CD4-positive, CD25-positive, alpha-beta regulatory T cell (primary cell): ENCODE data around the gene ZNF3. TPM values are rescaled to one million over a fixed set of nuclear protein-coding genes. Genes with fewer than 3 reads are reported as not detected.

Experiments
- ATAC-seq, 2 donors: fragments of 150-1000 bp; cut with Tn5 transposase; one replicate each; pipeline ENCODE4 v1.10.0; 2021; ENCODE audit warnings: low read depth in 2 of 2, moderate number of reproducible peaks in 2 of 2, moderate library complexity in 1 of 2
- DNase-seq, 3 donors: peaks; one replicate each; pipeline versions ENCODE4 v3.0.0 to v3.0.0-alpha.2; 2012 to 2022; ENCODE audit warnings: mixed read lengths in 1 of 3
- H3K27ac ChIP-seq: one replicate; pipeline ENCODE4 v1.7.0; 2013; ENCODE audit warnings: mild to moderate bottlenecking, low read length; ENCODE audit not compliant: insufficient read depth, poor library complexity, severe bottlenecking
- H3K27me3 ChIP-seq: one replicate; pipeline ENCODE4 v1.7.0; 2013; ENCODE audit warnings: low read length; ENCODE audit not compliant: control insufficient read depth, insufficient read depth
- H3K36me3 ChIP-seq: one replicate; pipeline ENCODE4 v1.7.0; 2013; ENCODE audit warnings: mild to moderate bottlenecking, low read length, moderate library complexity; ENCODE audit not compliant: control insufficient read depth, insufficient read depth
- H3K4me1 ChIP-seq: 2 replicates; pipeline ENCODE4 v1.7.0; 2013; ENCODE audit warnings: mild to moderate bottlenecking, low read length; ENCODE audit not compliant: insufficient read depth, control insufficient read depth, poor library complexity, severe bottlenecking
- H3K4me3 ChIP-seq: one replicate; pipeline ENCODE4 v1.7.0; 2013; ENCODE audit warnings: low read depth, mild to moderate bottlenecking, low read length, moderate library complexity
- H3K9me3 ChIP-seq, 2 experiments: 1 replicate in 1 of 2; 2 replicates in 1 of 2; pipeline ENCODE4 v1.7.0; 2013; ENCODE audit warnings: low read length in 2 of 2, mild to moderate bottlenecking in 1 of 2, moderate library complexity in 1 of 2; ENCODE audit not compliant: control insufficient read depth in 2 of 2
- H3K27ac Mint-ChIP-seq, 3 donors: one replicate each; pipeline ENCODE4 v1.8.0; 2020 to 2022; ENCODE audit warnings: mild to moderate bottlenecking in 3 of 3, mixed read lengths in 3 of 3, moderate library complexity in 2 of 3
- H3K27me3 Mint-ChIP-seq: one replicate; pipeline ENCODE4 v1.8.0; 2022; ENCODE audit warnings: mild to moderate bottlenecking, mixed read lengths
- H3K36me3 Mint-ChIP-seq: one replicate; pipeline ENCODE4 v1.8.0; 2020; ENCODE audit warnings: mixed read lengths
- H3K4me1 Mint-ChIP-seq, 4 donors: one replicate each; pipeline ENCODE4 v1.8.0; 2020 to 2022; ENCODE audit warnings: mixed read lengths in 4 of 4, mild to moderate bottlenecking in 1 of 4
- H3K4me3 Mint-ChIP-seq, 4 donors: one replicate each; pipeline ENCODE4 v1.8.0; 2020 to 2022; ENCODE audit warnings: mild to moderate bottlenecking in 4 of 4, mixed read lengths in 4 of 4, moderate library complexity in 3 of 4
- H3K9me3 Mint-ChIP-seq, 7 donors: one replicate each; pipeline ENCODE4 v1.8.0; 2020 to 2022; ENCODE audit warnings: mixed read lengths in 7 of 7, mild to moderate bottlenecking in 3 of 7, moderate library complexity in 2 of 7
- polyA plus RNA-seq, 4 donors: library from polyadenylated mRNA; unstranded; fragments of 300-500 nt; fragmentation: Illumina TruSeq; gene quantifications; one replicate each; pipeline ENCODE4 v1.2.3, GENCODE V29; 2021
- total RNA-seq: library from RNA; stranded (reverse); gene quantifications from one replicate; pipeline ENCODE4 v1.2.3, GENCODE V29; 2022

The ZNF3 gene
- total and polyA plus RNA-seq, 5 donors from 2014 or later, result 13.4 to 29.2 (median 23.8) TPM

DNA sequence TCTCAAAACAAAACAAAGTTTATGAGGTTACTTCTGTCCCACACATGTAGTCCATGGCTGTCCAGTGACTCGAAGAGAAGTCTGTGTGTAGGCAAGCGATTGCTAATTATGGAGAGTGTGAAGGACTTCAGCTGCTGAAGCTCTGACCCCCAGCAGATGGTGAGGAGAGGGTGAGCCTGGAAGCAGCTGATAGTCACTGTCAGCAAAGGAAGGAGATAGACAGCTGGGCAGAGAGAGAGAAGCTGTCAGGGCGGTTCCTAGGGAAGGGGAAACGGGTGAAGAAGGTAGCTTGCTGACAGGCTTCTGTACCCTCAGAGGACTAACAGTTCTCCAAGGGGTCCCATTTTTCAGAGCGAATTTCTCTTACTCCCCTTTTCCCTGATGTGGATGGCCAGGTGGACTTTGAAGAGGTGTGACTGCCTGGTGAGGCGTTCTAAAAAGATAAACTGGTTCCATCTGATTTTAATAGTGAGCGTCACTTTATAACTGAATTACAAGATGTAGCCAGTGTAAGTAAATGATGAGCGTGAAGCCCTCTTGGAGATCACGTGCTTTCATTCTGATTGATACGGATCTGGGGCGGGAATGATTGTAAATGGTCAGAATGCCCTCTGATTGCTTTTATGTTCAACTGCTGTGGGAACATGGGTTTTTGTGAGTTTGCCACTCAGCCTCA is 19.9 kb downstream of the ZNF3 start:
- Histone ChIP-seq H3K9me3 (no peaks in the 10 kb centered on the region), H3K4me3 (no peak overlapping the region), H3K36me3 (peaks cover 22% of the 10 kb centered on the region), H3K4me1 (no peaks in the 10 kb centered on the region), H3K27me3 (no peaks in the 10 kb centered on the region), H3K27ac (no peak overlapping the region)
- Mint-ChIP-seq H3K4me3 (no peak overlapping the region), H3K27me3 (no peaks in the 10 kb centered on the region), H3K27ac (no peak overlapping the region), H3K4me1 (no peaks in the 10 kb centered on the region), H3K9me3 (no peaks in the 10 kb centered on the region), H3K36me3 (peaks cover 30% of the 10 kb centered on the region)
- DNase-seq, result no peak
- no peak for ATAC-seq

DNA sequence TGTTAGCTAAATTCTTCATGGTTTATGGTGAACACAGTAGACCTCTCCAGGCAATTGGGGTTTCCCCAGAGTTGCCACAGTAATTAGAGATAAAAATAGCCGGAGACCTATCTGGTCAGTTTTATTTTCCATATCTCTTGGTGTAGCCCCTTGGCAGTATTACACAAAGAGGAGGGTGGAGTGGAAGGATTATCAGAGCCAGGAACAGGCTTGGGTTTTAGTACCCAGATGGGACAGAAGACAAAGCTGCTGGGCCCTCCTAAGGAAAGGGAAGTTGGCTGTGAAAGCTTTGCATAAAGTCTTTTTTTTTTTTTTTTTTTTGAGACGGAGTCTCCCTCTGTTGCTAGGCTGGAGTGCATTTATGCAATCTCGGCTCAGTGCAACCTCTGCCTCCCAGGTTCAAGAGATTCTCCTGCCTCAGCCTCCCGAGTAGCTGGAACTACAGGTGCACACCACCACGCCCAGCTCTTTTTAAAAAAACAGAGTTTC is 22.2 kb downstream of the ZNF3 start:
- Mint-ChIP-seq H3K27me3 (no peaks in the 10 kb centered on the region), H3K27ac (no peak overlapping the region), H3K36me3 (peaks cover 26% of the 10 kb centered on the region), H3K9me3 (no peaks in the 10 kb centered on the region), H3K4me1 (no peaks in the 10 kb centered on the region), H3K4me3 (no peak overlapping the region)
- no peak overlapping the region for H3K27ac ChIP-seq
- no peaks in the 10 kb centered on the region for H3K27me3 ChIP-seq
- ATAC-seq (no peak), DNase-seq (no peak)
- no peaks in the 10 kb centered on the region for H3K9me3 ChIP-seq
- peaks cover 12% of the 10 kb centered on the region for H3K36me3 ChIP-seq
- no peaks in the 10 kb centered on the region for H3K4me1 ChIP-seq
- H3K4me3 ChIP-seq, result no peak overlapping the region

DNA sequence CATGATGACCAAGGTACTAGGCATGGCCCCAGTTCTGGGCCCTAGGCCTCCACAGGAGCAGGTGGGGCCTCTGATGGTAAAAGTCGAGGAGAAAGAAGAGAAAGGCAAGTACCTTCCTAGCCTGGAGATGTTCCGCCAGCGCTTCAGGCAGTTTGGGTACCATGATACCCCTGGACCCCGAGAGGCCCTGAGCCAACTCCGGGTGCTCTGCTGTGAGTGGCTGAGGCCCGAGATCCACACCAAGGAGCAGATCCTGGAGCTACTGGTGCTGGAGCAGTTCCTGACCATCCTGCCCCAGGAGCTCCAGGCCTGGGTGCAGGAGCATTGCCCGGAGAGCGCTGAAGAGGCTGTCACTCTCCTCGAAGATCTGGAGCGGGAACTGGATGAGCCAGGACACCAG is 24.5 kb downstream of the ZNF3 start:
- no peak overlapping the region for H3K4me3 Mint-ChIP-seq
- Histone ChIP-seq H3K4me3 (no peak overlapping the region), H3K9me3 (no peaks in the 10 kb centered on the region), H3K27ac (no peak overlapping the region), H3K36me3 (peaks cover 5% of the 10 kb centered on the region), H3K4me1 (no peaks in the 10 kb centered on the region), H3K27me3 (no peaks in the 10 kb centered on the region)
- no peaks in the 10 kb centered on the region for H3K27me3 Mint-ChIP-seq
- no peak for DNase-seq
- no peak overlapping the region for H3K27ac Mint-ChIP-seq
- H3K36me3 Mint-ChIP-seq, result peaks cover 17% of the 10 kb centered on the region
- no peaks in the 10 kb centered on the region for H3K9me3 Mint-ChIP-seq
- H3K4me1 Mint-ChIP-seq, result peaks cover 0 to 6% (median 1%) of the 10 kb centered on the region in 4 donors
- ATAC-seq, result no peak

DNA sequence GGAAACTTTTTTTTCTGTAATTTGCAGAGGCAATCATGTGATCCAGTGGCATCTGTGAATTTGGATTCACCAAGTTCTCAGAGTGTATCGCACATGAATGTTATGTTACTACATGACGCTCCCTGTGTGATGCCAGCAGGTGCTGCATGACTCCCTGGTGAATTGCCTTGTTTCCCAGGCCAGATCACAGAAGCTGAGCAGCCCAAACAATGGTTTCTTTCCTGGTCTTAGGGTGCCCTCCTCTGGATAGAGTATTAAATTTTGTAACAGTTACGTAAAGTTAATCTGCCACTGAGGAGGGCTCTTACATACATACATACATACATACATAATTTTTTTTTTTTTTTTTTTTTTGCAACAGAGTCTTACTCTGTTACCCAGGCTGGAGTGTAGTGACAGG is 28.3 kb downstream of the ZNF3 start:
- H3K36me3 ChIP-seq, result peaks cover 5% of the 10 kb centered on the region
- peaks cover 10% of the 10 kb centered on the region for H3K4me1 ChIP-seq
- Mint-ChIP-seq H3K4me3 (peak overlapping the region in 1 of 4 donors; percentile 75), H3K4me1 (peaks cover 0 to 31% (median 17%) of the 10 kb centered on the region in 4 donors), H3K27ac (no peak overlapping the region), H3K9me3 (peaks cover 0 to 2% (median 0%) of the 10 kb centered on the region in 7 donors), H3K27me3 (peaks cover 6% of the 10 kb centered on the region), H3K36me3 (peaks cover 5% of the 10 kb centered on the region)
- no peaks in the 10 kb centered on the region for H3K27me3 ChIP-seq
- H3K27ac ChIP-seq, result no peak overlapping the region
- H3K9me3 ChIP-seq, result no peaks in the 10 kb centered on the region
- H3K4me3 ChIP-seq, result no peak overlapping the region
- ATAC-seq (no peak), DNase-seq (peak in 2 of 3 donors; percentile 46 to 59)

DNA sequence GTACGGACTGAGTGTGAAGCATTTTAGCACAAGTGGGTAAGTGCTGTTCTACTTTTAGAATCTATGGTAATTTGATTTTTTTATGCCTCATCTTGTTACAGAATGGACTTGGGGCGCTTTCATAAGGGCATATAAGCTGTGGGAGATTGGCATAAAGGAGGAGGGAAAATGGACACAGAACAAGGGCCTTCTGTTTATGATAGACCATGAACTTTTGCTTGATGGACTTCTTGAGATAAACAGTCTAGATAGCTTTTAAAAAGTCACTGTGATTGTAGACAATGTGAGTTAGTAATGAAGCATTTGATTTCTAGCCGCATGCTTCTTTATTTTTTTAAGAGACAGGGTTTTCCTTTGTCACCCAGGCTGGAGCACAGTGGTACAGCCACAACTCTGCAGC is 29.9 kb downstream of the ZNF3 start:
- Mint-ChIP-seq H3K27ac (peak overlapping the region in 1 of 3 donors; percentile 78), H3K27me3 (peaks cover 10% of the 10 kb centered on the region), H3K9me3 (peaks cover 0 to 2% (median 0%) of the 10 kb centered on the region in 7 donors), H3K4me1 (peaks cover 0 to 31% (median 17%) of the 10 kb centered on the region in 4 donors), H3K36me3 (no peaks in the 10 kb centered on the region), H3K4me3 (peak overlapping the region; percentile 29 to 77 (median 58))
- ATAC-seq (no peak), DNase-seq (no peak)
- Histone ChIP-seq H3K4me1 (peaks cover 10% of the 10 kb centered on the region), H3K36me3 (no peaks in the 10 kb centered on the region), H3K9me3 (no peaks in the 10 kb centered on the region), H3K27me3 (no peaks in the 10 kb centered on the region), H3K4me3 (no peak overlapping the region), H3K27ac (no peak overlapping the region)

DNA sequence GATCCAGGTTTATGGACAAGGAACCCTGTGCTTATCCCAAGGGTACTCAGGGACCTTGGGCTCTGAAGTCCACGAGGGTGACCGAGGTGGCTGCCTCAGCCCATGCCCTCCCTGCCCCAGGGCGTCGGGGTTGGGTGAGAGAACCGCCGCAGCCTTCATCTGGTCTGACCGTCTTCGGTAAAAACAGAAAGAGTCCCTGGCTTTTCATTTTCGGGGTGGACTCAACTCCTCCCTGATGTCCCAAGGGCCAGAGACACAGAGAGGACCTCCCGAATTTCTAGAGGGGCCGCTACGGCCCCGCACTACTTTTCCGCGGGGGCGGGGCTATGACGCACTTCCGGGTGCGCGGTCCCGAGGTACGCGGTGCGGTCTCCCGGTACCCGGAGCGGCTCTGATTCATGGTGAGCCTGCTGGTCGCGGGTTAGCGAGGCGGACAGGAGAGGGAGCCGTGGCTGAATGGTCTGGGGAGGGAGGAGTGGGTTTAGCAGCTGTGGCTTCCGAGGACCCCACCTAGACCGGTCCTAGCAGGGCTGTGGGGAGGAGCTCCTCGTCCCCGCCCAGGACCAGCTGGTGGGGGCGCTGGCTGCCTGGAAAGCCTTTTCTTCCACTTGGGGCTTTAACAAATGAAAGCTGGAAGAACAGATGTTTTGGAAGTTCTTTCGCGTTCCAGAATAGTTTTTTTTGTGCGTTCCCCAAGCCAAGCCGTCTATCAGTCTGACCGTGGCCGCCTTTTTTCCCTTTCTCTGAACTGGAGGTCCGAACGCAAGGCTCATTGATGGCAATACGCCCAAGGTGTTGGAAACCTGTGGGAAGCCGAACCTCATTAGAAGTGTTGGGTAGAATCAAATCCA is 31.9 kb downstream of the ZNF3 start, which contains the start of gene ZSCAN21:
Gene ZSCAN21 (plus strand): TSS at position 334 of the 851 bp plus-strand sequence. CDS start 7,233 bp downstream, outside the sequence.
- peak within 1 kb of the TSS; percentile 87 for H3K27ac ChIP-seq
- H3K4me3 Mint-ChIP-seq, result peak within 1 kb of the TSS; percentile 93 to 98 (median 94)
- H3K36me3 ChIP-seq, result no peaks in the 10 kb centered on the region
- no peaks in the 10 kb centered on the region for H3K36me3 Mint-ChIP-seq
- no peaks in the 10 kb centered on the region for H3K27me3 ChIP-seq
- ATAC-seq (peak; percentile 88 to 90), DNase-seq (peak; percentile 76 to 81 (median 80))
- peaks cover 0 to 31% (median 18%) of the 10 kb centered on the region in 4 donors for H3K4me1 Mint-ChIP-seq
- peak within 1 kb of the TSS; percentile 75 to 97 (median 97) for H3K27ac Mint-ChIP-seq
- H3K27me3 Mint-ChIP-seq, result peaks cover 14% of the 10 kb centered on the region
- peak within 1 kb of the TSS; percentile 91 for H3K4me3 ChIP-seq
- H3K9me3 Mint-ChIP-seq, result peaks cover 0 to 2% (median 0%) of the 10 kb centered on the region in 7 donors
- peaks cover 10% of the 10 kb centered on the region for H3K4me1 ChIP-seq
- no peaks in the 10 kb centered on the region for H3K9me3 ChIP-seq

DNA sequence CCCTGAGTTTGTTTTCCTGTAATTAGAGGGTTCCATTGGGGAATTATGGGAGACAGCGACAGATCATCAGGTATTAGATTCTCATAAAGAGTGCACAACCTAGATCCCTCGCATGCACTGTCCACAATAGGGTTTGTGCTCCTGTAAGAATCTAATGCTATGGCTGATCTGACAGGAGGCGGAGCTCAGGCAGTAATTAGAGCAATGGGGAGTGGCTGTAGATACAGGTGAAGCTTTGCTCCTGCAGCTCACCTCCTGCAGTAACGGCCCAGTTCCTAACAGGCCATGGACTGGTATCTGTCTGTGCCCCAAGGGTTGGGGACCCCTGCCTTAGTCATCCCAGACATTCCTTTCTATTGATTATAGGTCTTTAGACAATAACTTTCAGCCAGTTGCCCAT is 32.8 kb downstream of the ZNF3 start:
- peak in 1 of 3 donors; percentile 18 for DNase-seq
- no peak for ATAC-seq
- no peaks in the 10 kb centered on the region for H3K9me3 ChIP-seq
- no peaks in the 10 kb centered on the region for H3K27me3 ChIP-seq
- peaks cover 0 to 2% (median 0%) of the 10 kb centered on the region in 7 donors for H3K9me3 Mint-ChIP-seq
- H3K27me3 Mint-ChIP-seq, result peaks cover 14% of the 10 kb centered on the region
- H3K27ac ChIP-seq, result no peak overlapping the region
- peaks cover 0 to 31% (median 18%) of the 10 kb centered on the region in 4 donors for H3K4me1 Mint-ChIP-seq
- H3K36me3 Mint-ChIP-seq, result no peaks in the 10 kb centered on the region
- peak overlapping the region; percentile 80 to 98 (median 94) for H3K4me3 Mint-ChIP-seq
- peak overlapping the region; percentile 91 for H3K4me3 ChIP-seq
- peaks cover 10% of the 10 kb centered on the region for H3K4me1 ChIP-seq
- peak overlapping the region; percentile 75 to 97 (median 96) for H3K27ac Mint-ChIP-seq
- H3K36me3 ChIP-seq, result no peaks in the 10 kb centered on the region
